ENCODE measurements around the gene LCN12.

The LCN12 gene

DNA sequence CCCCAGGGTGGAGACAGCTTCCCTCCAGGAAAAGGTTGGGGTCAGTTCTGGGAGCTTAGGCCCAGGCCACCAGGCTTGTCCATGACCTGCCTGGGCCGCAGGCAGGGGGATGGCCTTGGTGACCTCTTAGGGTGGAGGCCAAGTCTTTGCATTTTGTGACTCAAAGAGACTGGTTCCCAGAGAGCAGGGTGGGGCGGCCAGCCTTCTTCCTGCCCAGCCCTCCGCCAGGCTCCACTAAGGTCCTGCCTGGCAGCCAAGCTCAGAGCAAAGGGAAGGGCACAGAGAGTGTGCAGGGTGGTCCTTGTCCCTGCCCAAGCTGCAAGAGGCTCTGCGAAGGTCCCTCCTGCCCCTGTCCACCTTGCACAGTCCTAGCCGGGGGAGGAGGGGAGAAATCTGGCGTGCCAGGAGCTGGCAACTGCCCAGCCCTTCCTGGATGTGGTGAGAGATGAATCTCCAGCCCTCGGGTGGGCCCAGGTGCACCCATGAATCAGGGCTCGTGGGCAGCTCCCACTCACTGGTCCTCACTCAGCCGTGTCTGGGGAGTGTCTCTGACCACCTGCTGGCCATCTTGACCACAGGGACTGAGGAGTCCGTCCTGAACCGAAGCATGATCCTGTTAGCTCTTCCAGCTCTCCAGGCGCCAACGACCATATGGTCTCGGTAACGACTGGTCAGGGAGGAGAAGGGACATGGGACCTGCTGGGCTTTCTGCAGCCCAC, 22.9 kb downstream of the LCN12 start:
- peak in 1 of 3 donors; percentile 19 for DNase-seq

DNA sequence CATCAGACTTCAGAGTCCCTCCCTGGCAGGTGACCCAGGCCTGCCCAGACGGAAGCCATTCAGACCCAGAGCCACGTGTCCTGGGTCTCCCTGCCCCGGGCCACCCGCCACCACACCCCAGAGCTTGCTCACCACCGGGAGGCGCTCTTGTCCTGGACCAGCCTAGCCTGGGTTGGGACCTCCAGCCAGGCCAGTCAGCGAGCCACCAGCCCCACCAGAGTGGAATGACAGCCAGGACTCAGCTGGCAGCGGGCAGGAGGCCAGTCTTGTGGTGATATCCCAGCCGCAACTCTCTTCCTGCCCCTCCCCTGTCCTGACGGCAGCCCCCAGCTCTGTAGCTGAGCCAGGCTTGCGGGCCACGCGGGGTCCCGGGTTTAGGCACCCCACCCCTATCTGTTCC, 23.6 kb downstream of the LCN12 start:
- DNase-seq: peak; percentile 26 to 53 (median 35)

- peak in 1 of 3 donors; percentile 26 for DNase-seq
Observed at GRCh38 chr9:136977223-136977622, 25.1 kb downstream of the LCN12 start, which contains the start of gene PTGDS. TSS of gene PTGDS (plus strand) at chr9:136977504. CDS start at chr9:136977579, 75 bp downstream.

- no peak for DNase-seq
Observed at GRCh38 chr9:136977649-136978072, 25.6 kb downstream of the LCN12 start.

GRCh38 chr9:136978073-136978864, 26.2 kb downstream of the LCN12 start:
- DNase-seq: peak; percentile 57 to 87 (median 65)

DNA sequence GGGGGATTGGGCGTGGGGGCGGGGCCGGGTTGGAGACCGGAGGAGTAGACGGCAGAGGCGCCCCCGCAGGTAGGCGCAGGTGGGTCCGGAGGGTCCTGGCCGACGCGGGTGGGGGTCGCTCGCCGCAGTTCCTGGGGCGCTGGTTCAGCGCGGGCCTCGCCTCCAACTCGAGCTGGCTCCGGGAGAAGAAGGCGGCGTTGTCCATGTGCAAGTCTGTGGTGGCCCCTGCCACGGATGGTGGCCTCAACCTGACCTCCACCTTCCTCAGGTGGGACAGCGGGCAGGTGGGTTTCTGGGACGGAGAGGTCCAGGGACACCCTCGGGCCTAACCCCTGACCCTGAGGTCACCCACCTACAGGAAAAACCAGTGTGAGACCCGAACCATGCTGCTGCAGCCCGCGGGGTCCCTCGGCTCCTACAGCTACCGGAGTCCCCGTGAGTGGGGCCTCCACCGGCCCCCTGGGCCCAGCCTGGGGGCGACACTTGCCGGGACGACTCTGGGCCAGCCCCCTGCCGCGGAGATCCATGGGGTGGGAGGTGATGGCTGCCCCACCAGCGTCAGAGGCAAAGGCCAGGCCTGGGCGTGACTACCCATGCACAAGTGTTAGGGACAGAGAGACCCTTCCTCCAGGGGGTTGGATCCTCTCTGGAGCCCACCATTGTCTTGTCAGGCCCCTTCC, 26.9 kb downstream of the LCN12 start:
- DNase-seq: no peak

DNA sequence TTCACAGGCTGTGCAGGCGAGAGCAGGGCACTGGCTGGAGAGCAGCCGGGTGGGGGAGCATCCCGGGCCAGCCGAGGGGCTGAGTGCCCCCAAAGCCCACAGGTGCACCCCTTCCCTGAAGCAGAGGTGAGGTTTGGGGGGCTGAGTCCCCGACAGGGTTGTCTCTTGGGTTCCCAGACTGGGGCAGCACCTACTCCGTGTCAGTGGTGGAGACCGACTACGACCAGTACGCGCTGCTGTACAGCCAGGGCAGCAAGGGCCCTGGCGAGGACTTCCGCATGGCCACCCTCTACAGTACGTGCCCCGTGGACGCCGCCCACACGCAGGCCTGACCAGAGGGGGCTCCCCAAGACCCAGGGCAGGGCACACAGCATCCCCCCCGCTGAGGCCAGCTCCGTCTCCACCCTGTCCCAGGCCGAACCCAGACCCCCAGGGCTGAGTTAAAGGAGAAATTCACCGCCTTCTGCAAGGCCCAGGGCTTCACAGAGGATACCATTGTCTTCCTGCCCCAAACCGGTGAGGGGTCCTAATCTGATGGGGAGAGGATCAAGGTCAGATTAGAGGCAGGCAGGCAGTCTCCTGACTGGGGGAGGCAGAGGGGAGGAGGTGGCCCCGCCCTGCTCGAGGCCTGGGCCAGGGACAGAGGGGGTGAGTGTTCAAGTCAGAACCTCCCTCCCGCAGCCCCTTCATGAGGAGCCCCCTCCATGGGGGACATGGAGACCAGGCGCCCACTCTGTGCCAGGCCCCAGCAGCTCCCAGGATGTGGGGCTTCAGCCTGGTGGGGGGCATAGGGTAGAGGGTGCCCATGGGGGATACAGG, 27.9 kb downstream of the LCN12 start:
- DNase-seq: no peak

DNA sequence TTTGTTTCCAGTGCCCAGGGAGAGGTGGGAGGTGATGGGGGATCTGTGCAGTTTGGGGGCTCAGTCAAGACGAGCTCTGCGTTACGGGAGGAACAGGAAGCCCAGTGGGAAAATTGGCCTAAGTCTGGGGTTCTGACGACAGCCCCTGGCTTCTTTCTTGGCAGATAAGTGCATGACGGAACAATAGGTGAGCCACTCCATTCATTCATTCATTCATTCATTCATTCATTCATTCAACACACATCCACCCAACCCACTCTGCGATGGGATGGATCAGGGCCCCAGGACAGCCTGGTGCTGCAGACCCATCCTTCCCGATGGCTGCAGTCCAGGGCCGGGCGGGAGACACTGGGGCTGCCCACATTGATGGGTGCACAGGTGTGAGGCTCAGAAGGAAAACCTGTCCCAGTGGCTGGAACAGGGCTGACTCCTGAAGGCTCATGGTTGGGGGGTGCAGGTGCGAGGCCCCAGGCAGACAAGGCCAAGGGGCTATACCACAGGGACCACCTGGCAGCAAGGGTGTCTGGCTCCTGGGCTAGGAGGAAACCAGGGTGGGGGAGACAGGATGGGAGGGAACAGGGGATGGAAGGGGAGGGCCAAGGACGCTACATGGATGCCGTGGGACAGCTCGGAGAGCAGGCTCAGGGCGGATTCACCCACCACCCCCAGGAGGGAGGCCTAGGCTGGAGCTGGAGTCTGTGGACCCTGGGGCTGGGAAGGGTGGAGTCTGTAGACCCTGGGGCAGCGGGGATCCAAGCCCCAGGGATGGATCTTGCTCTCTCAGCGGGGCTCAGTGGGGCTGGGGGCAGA, 28.8 kb downstream of the LCN12 start:
- no peak for DNase-seq

DNA sequence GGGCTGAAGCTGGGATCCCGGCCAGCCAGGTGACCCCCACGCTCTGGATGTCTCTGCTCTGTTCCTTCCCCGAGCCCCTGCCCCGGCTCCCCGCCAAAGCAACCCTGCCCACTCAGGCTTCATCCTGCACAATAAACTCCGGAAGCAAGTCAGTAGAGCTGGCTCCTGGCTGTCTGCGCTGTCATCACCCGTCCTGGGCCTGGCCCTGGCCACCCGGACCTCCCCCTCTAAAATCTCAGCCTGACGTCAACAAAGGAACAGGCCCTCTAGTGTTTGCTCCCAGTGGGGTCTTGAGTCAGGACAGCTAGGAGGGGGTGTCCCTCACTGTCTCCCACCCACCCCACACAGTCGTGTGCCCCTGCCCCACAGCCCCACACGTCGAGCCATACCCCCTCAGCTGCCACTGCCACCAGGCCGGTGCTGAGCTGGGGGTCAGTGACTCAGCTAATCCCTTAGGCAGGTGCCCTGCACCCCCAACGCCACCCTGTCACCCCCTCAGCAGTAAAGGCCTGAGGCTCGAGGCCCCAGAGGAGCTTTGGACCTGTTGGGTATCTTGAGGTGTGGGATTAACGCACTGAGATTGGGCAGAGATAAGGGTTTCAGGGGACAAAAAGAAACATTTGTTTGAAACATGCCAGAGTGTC, 29.6 kb downstream of the LCN12 start:
- no peak for DNase-seq

DNA sequence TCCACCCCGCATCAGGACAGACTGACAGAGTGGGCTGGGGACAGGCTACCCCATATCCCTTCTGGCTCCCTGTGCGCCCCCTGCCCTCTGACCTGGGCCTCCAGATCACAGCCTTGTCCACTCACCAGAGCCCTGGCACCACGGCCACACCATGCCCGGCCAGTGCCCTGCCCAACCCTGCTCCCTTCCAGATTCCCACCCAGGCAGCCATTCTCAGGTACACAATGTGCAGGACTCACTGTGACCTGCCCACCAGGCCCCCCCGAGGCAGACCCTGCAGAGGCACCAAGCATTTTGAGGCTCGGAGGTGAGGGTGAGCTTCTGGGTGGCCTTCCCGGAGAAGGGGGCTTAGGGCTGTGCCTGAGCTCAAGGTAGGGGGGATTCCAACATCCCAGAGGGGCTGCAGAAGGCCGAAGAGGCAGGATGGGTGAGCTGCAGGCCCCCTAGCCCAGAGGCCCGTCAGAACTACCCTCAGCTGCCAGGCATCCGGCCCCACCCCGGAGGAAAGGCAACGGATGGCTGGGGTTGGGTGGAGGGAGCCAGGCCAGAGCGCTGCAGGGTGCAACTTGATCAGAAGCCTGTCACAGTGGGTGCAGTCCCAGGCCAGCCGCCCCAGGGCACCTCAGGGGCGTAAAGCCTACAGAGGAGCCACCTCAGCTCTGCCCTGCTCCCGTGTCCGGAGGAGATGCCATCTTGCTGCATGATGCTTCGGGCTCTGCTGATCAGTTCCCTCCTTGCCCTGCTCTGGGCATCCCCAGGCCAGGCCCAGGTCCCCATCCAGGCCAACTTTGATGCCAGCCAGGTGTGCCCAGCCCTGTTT, 30.4 kb downstream of the LCN12 start, which contains the start of gene LCNL1:
LCNL1 (plus strand) TSS at position 762 of the 820 bp plus-strand sequence. CDS start 594 bp downstream, outside the sequence.
- DNase-seq: no peak

DNA sequence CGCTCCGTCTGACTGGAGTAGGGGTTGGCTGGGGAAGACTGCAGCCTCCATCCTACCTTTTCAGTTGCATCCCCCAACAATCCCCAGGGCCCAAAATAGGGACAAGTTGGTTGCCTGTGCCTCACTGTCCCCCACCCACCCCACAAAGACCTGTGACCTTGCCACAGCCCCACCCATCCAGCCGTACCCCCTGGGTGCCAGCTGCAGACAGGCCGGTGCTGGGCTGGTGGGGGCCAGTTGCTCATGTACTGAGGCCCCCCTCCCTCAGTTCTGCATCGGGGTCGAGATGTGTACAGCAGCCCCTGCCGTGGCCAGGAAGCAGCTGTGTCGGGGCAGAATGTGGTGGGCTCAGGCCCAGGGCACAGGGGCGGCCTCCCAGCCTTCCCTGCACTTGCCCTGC, 31.1 kb downstream of the LCN12 start:
- no peak for DNase-seq

DNA sequence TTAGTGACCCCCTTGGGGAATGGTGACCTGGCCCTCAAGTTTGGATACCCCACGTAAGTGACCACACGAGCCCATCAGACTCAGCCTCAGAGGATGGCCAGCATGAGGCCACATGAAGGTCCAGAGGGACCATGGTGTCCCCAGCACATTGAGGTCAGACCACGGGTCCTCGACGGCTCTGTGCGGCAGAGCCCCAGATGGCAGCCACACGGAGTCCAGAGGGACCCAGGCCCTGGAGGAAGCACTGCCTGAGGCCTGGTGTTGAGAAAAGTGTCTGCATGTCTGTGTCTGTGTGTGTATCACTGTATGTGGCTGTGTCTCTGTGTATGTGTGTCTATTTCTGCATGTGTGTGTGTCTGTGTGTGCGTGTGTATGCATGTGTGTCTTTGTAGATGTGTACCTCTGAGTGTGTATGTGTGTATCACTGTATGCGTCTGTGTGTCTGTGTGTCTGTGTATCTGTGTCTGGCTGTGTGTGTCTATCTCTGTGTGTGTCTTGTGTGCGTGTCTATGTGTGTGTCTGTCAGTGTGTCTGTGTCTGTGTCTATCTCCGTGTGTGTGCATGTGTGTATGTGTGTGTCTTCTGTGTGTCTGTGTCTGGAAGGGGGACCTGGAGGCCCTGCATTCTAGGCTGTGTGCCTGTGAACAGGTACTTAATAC, 31.7 kb downstream of the LCN12 start:
- DNase-seq: no peak

GRCh38 chr9:136984464-136985026, 32.5 kb downstream of the LCN12 start:
- no peak for DNase-seq

DNA sequence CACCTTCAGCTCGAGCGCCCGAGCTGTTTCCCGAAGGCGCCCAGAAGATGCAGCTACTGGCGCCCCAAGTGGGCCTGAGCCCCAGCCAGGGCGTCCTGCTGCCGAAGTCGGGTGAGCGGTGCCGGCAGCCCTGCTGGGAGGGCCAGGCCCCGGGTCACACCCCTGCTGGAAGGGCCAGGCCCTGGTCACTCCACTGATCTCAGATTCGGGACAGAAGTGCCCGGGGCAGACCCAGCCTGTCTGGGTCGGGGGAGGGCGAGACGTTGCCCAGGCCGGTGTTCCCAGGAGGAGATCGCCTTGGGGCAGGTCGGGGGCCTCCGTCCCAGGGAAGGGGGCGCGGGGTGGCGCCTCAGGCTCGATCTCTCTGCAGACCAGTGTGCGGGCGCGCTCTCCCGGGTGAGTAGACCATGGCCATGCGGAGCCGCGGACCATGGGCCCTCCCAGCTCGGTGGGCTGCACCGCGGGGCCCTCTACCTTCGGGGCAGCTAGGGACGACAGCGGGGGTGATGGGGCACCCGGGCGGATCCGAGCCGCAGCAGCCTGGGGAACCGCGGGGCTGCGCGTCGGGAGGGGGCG, 33.0 kb downstream of the LCN12 start:
- peak in 1 of 3 donors; percentile 27 for DNase-seq

GRCh38 chr9:136985853-136986252, 33.8 kb downstream of the LCN12 start:
- no peak for DNase-seq

- no peak for DNase-seq
Observed at GRCh38 chr9:136988872-136989271, 36.8 kb downstream of the LCN12 start.

DNA sequence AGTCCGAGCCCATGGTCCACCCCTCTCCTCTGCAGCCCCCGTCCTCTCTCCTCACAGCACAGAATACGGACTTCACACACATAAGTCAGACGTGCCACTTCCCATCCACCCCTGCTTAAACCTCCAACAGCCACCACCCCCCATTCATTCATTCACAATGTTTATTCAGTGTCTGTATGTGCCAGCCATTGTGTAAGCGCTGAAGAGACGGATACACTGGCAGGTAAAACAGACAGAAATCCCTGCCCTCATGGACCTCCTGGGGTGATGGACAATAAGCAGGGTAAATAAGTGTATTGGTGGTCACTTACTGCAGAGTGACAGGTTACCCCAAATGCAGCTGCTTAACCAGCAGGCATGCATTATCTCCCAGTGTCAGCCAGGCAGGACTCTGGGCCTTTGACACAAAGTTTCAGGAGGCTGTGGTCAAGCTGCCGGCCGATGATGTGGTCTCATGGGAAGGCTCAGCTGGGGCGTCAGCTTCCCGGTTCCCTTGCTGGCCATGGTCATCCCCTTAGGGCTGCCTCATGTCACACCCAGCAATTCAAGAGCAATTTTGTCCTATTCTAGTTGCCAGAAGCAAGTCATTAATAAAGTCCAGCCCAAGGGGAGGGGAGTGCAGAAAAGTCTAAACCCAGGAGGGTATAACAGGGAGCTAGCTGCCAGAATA, 38.3 kb downstream of the LCN12 start:
- DNase-seq: no peak
